Aorta (tissue), 5 donors: ENCODE data around the gene UGDH. TPM values are rescaled to one million over a fixed set of nuclear protein-coding genes. Genes with fewer than 3 reads are reported as not detected.
"Not testable (repeated sequence)": the region's sequence is repeated elsewhere in the genome, so short reads cannot be mapped to it uniquely, and the experiment has no call there.

Source experiments
- ATAC-seq: fragments of 200-7000 bp; cut with Tn5 transposase; one replicate; pipeline ENCODE4 v1.9.1; 2022; ENCODE audit warnings: moderate library complexity; ENCODE audit not compliant: low FRiP score
- DNase-seq, 2 donors: peaks; one replicate each; pipeline ENCODE4 v3.0.0-alpha.2; 2020
- H3K27ac ChIP-seq, 2 donors: one replicate each; pipeline ENCODE4 v1.5.1; 2013; ENCODE audit warnings: low read length in 2 of 2, mild to moderate bottlenecking in 2 of 2, moderate library complexity in 2 of 2, control low read depth in 1 of 2, inconsistent platforms in 1 of 2, low read depth in 1 of 2
- H3K27me3 ChIP-seq, 2 donors: one replicate each; pipeline ENCODE4 v1.6.1; 2013; ENCODE audit warnings: control low read depth in 1 of 2, low read length in 1 of 2, mild to moderate bottlenecking in 1 of 2, moderate library complexity in 1 of 2; ENCODE audit not compliant: insufficient read depth in 2 of 2, control insufficient read depth in 1 of 2
- H3K36me3 ChIP-seq, 2 donors: one replicate each; pipeline ENCODE4 v1.6.1; 2013; ENCODE audit warnings: control low read depth in 1 of 2, low read length in 1 of 2, mild to moderate bottlenecking in 1 of 2; ENCODE audit not compliant: insufficient read depth in 2 of 2, control insufficient read depth in 1 of 2
- H3K4me1 ChIP-seq, 2 donors: one replicate each; pipeline ENCODE4 v1.6.1; 2013; ENCODE audit warnings: low read length in 2 of 2, control low read depth in 1 of 2, mild to moderate bottlenecking in 1 of 2, moderate library complexity in 1 of 2; ENCODE audit not compliant: insufficient read depth in 2 of 2, control insufficient read depth in 1 of 2
- H3K4me3 ChIP-seq, 2 donors: one replicate each; pipeline ENCODE4 v1.5.1; 2013; ENCODE audit warnings: low read length in 2 of 2, control low read depth in 1 of 2, mild to moderate bottlenecking in 1 of 2
- H3K9me3 ChIP-seq: one replicate; pipeline ENCODE4 v1.6.1; 2013; ENCODE audit warnings: mild to moderate bottlenecking, low read length; ENCODE audit not compliant: control insufficient read depth
- WGBS, 2 donors: extraction: QIAGEN DNeasy Blood & Tissue Kit; methylation state at CpG; one replicate each; pipeline ENCODE4 v1.1.7; 2013; 5-methylcytosine and 5-hydroxymethylcytosine counted together
- intact Hi-C, 2 donors: fragments of 100-400 bp; cut with DNase I; formaldehyde crosslinking; loops; one replicate each; pipeline versions ENCODE4 v1.14.2 to v1.15.0; 2022
- polyA plus RNA-seq, 2 donors: library from polyadenylated mRNA; stranded (reverse); fragments of 200-250 nt; gene quantifications; one replicate each; pipeline ENCODE4 v1.2.3, GENCODE V29; 2013
- total RNA-seq, 2 donors: library from RNA; stranded (reverse); fragmentation: NEBNext Ultra II Directional; extraction: Animal tissue kit (Norgen Biotek cat#: 25700); gene quantifications; one replicate each; pipeline ENCODE4 v1.2.1, GENCODE V29; 2021
- donor health status: healthy with polysubstance abuse.
- donor health status: Bipolar disorder and iron deficiency.
- donor health status: DM: no; HTN: no; CAD: no.
- donor health status: DM: no; HTN: no; CAD: no.
- donor health status: DM: yes; HTN: yes; CAD: no.

Gene UGDH
- total and polyA plus RNA-seq, 4 donors = 16.8 to 116 (median 54.2) TPM

DNA sequence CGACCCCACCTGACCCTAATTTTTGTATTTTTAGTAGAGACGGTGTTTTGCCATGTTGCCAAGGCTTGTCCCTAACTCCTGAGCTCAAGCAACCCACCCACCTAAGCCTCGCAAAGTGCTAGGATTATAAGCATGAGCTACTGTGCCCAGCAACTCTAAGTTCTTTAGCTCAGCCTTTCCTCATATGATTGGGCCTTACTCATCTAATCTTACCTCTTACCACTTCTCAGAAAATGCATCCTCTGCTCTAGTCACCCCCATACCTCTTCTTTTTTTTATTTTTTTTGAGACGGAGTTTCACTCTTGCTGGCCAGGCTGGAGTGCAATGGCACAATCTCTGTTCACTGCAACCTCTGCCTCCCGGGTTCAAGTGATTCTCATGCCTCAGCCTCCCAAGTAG, 35.6 kb upstream of the UGDH start:
- H3K4me3 ChIP-seq = no peak overlapping the region
- intact Hi-C loops = no loop called here
- no peaks in the 10 kb centered on the region for H3K9me3 ChIP-seq
- no peak overlapping the region for H3K27ac ChIP-seq
- ATAC-seq = no peak
- 90 to 91% methylated on average over 5 of the region's 5 CpGs for WGBS, 2 donors
- peaks cover 3 to 5% of the 10 kb centered on the region in 2 donors for H3K4me1 ChIP-seq
- H3K27me3 ChIP-seq = no peaks in the 10 kb centered on the region
- no peaks in the 10 kb centered on the region for H3K36me3 ChIP-seq
- DNase-seq = no peak

DNA sequence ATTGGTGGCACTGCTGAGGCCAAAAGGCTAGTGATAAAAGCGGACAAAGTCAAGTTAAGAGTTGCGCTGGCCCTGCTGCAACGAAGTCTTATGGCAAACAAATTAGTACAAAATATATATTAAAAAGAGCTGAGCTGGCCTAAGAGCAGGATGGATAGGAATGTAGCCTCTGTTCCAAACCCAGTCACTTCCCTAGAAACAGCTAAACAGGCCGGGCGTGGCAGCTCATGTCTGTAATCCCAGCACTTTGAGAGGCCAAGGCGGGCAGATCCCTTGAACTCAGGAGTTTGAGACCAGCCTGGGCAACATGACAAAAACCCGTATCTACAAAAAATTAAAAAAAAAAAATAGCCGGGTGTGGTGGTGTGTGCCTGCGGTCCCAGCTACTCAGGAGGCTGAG, 32.4 kb upstream of the UGDH start:
- Histone ChIP-seq H3K36me3 (no peaks in the 10 kb centered on the region), H3K4me1 (peaks cover 0 to 3% of the 10 kb centered on the region in 2 donors), H3K27ac (no peak overlapping the region), H3K9me3 (no peaks in the 10 kb centered on the region), H3K27me3 (no peaks in the 10 kb centered on the region), H3K4me3 (no peak overlapping the region)
- DNase-seq (no peak), ATAC-seq (no peak)
- WGBS, 2 donors = 87 to 91% methylated on average over 9 of the region's 9 CpGs
- intact Hi-C loops = no loop called here

DNA sequence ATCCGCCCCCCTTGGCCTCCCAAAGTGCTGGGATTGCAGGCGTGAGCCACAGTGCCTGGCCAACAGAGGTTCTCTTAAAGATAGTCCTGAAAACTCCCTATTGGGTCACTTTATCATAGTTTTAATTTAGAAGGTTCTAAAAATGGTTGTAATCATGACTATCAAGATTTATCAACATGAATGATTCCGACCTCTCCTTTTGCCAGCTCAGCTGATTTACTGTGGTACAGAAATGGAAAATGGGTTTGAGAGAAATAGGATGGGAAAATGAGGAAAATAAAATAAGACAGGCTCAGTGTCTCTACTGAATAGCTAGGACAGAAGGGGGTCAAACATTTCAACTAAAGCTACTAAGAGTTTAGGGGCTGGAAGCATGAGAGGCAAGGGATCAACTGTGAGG, 28.2 kb upstream of the UGDH start:
- Histone ChIP-seq H3K4me1 (peaks cover 0 to 3% of the 10 kb centered on the region in 2 donors), H3K27ac (no peak overlapping the region), H3K9me3 (no peaks in the 10 kb centered on the region), H3K36me3 (no peaks in the 10 kb centered on the region), H3K4me3 (no peak overlapping the region), H3K27me3 (no peaks in the 10 kb centered on the region)
- intact Hi-C loops = no loop called here
- DNase-seq (no peak), ATAC-seq (no peak)
- 98 to 99% methylated on average over 3 of the region's 3 CpGs for WGBS, 2 donors

DNA sequence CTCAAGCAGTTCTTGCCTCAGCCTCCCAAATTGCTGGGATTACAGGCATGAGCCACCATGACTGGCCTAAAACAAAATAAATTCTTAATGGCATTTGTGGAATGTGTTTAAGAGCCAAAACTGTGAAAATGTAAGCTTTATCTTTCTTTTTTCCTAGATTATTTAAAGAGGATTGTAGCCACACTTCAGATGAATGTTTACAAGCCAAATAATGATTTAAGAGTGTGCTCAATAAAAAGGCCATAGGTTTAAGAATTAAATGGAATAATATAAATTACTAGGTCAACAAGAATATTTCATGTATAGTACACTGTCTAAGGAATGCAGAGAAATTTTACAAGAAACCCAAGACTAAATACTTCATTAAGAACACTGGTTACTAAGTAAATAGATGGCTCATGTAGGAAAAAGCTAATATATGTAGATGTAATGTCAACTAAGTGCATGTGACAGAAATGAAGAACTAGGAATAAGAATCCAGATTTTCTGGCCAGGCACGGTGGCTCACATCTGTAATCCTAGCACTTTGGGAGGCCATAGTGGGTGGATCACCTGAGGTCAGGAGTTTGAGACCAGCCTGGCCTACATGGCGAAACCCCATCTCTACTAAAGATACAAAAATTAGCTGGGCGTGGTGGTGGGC, 21.3 kb upstream of the UGDH start:
- H3K27me3 ChIP-seq = no peaks in the 10 kb centered on the region
- H3K4me3 ChIP-seq = no peak overlapping the region
- intact Hi-C loops = no loop called here
- no peaks in the 10 kb centered on the region for H3K9me3 ChIP-seq
- H3K27ac ChIP-seq = no peak overlapping the region
- ATAC-seq = no peak
- H3K4me1 ChIP-seq = no peaks in the 10 kb centered on the region
- H3K36me3 ChIP-seq = no peaks in the 10 kb centered on the region
- no peak for DNase-seq
- WGBS, 2 donors = 74% methylated on average over 3 of the region's 3 CpGs

DNA sequence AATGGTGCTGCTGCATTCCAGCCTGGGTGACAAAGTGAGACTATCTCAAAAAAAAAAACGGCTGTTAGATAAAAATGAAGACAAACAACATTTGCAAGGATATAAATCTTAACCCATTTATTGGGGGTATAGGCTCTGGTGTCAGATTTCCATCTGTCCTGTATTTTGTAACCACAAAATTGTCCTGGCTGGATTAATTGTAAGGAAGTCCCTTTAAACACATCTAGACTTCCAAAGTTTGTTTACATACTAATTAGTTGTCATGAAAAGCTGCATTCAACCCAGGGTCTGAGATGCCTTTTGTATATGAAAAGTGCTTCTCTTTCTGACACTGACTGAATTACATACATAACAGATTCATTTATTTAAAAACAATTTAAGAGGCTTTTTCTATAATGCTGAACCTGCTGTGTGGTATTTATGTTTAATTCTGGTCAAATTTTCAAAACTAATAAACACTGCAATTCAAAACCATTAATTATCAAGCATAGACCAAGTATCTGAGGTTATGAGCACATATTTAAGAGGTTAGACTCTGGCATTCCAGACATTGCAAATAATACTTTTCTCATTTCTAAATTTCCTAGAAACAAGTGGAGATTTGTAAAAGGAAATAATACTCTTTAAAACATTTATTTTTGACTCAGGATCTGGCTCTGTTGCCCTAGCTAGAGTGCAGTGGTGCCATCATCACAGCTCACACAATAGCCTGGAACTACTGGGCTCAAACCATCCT, 17.5 kb upstream of the UGDH start:
- no peak for ATAC-seq
- Histone ChIP-seq H3K4me3 (no peak overlapping the region), H3K27ac (no peak overlapping the region), H3K9me3 (no peaks in the 10 kb centered on the region), H3K36me3 (peaks cover 0 to 4% of the 10 kb centered on the region in 2 donors), H3K27me3 (no peaks in the 10 kb centered on the region), H3K4me1 (peaks cover 0 to 3% of the 10 kb centered on the region in 2 donors)
- no peak for DNase-seq
- 4 to 7% methylated on average over 1 of the region's 1 CpG for WGBS, 2 donors
- intact Hi-C loops = no loop called here

DNA sequence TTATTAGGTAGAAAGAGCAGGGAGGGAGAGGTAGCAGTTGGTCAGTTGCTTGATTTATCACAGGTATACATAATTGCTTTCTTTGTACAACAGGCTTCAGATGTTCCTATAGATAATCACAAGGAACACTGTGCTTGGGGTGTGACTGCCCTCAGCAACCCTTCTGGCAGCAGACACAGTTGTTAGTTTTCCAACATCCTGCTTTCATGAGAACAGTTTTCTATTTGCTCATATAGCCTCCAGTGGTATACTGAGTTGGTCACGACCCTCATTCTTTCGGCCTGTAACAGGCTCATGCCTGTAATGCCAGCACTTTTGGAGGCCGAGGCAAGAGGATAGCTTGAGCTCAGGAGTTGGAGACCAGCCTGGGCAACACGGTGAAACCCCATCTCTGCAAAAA, 16.8 kb upstream of the UGDH start:
- H3K27ac ChIP-seq, H3K4me3 ChIP-seq, H3K4me1 ChIP-seq, H3K9me3 ChIP-seq, intact Hi-C loops, DNase-seq, H3K27me3 ChIP-seq, H3K36me3 ChIP-seq, ATAC-seq: not testable (repeated sequence)
- 91 to 93% methylated on average over 4 of the region's 4 CpGs for WGBS, 2 donors

DNA sequence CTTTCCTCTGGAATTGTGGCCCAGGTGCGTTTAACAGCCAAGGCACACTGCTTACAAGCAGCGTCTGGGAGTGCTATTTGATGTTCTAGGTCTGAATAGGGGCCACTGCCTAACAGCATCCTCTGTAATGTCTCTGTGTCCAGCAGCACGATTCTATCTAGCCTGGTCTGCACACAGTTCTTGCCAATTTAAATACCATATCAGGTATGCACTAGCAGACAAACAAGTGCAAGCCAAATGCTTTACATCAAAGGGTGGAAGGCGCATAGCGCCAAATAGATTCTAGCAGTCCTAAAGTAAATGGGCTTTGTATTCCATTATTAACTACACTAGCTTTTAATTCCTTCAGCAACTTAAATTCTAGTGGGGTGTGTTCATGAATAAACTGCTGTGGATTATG, 15.8 kb upstream of the UGDH start:
- intact Hi-C loops = no loop called here
- Histone ChIP-seq H3K27me3 (no peaks in the 10 kb centered on the region), H3K4me3 (no peak overlapping the region), H3K9me3 (no peaks in the 10 kb centered on the region), H3K27ac (no peak overlapping the region), H3K4me1 (peaks cover 0 to 3% of the 10 kb centered on the region in 2 donors), H3K36me3 (peaks cover 0 to 4% of the 10 kb centered on the region in 2 donors)
- ATAC-seq = no peak
- DNase-seq = no peak
- WGBS, 2 donors = 67 to 74% methylated on average over 5 of the region's 5 CpGs

DNA sequence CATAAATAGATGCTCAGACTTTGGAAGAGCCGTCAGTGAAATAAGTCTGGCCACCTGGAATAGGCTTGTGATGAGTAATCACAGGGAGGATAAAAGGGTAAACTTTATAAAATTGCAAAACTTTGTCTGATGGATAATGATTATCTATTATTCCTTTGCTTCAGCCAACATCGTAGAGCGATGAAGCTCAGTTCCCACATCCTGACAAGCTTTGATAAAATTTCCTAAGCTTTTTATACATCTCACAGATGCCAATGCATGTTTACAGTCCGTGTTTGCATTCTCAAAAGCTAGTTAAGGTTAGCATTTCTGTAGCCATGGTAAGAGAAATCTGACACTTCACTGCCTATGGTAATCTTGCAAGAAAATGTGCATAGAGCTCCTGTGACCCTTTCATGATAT, 15.4 kb upstream of the UGDH start:
- no peaks in the 10 kb centered on the region for H3K9me3 ChIP-seq
- ATAC-seq (no peak), DNase-seq (no peak)
- peaks cover 0 to 4% of the 10 kb centered on the region in 2 donors for H3K36me3 ChIP-seq
- peaks cover 0 to 3% of the 10 kb centered on the region in 2 donors for H3K4me1 ChIP-seq
- intact Hi-C loops = no loop called here
- WGBS, 2 donors = 71 to 76% methylated on average over 4 of the region's 4 CpGs
- no peak overlapping the region for H3K27ac ChIP-seq
- H3K4me3 ChIP-seq = no peak overlapping the region
- no peaks in the 10 kb centered on the region for H3K27me3 ChIP-seq

DNA sequence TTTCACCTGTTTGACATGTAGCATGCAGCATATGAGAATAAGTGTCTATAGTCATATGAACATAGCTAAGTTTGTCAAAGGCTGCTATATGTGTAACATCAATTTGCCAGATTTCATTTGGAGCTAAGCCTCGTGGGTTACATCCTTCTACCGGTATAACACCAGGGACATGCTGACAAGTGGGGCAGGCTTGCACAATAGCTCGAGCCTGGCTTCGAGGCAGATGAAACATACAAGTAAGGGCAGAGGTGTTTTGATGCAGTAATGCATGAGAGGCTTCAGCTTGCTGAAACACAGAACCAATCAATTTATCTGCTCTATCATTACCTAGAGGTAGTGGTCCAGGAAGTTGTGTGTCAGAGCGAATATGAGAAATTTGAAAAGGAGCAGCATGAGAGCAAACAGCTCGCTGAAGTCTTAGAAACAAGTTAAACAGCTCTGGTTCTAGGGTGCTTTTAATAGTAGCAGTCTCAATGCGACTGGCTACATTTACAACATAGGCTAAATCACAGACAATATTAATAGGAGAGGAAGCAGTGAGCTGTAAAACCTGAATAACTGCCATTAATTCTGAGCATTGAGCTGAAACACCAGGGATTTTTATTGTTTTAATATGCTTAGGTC, 14.9 kb upstream of the UGDH start:
- no peak for ATAC-seq
- WGBS, 2 donors = 79 to 82% methylated on average over 7 of the region's 7 CpGs

More for the DNA sequence above, 14.9 kb upstream of the UGDH start:
- Histone ChIP-seq H3K27me3 (no peaks in the 10 kb centered on the region), H3K4me1 (peaks cover 0 to 3% of the 10 kb centered on the region in 2 donors), H3K36me3 (peaks cover 0 to 4% of the 10 kb centered on the region in 2 donors), H3K27ac (no peak overlapping the region), H3K4me3 (no peak overlapping the region), H3K9me3 (no peaks in the 10 kb centered on the region)
- no peak for DNase-seq
- intact Hi-C loops = no loop called here
